Naive thymus-derived CD8-positive, alpha-beta T cell (primary cell): ENCODE measurements around the gene MED14. TPM values are rescaled to one million over a fixed set of nuclear protein-coding genes. Genes with fewer than 3 reads are reported as not detected.
A peak's percentile ranks its signal among the peaks of the same experiment; 100 is the strongest.

Experiments
- ATAC-seq, 2 donors: fragments of 150-1000 bp; cut with Tn5 transposase in 1 of 2; sonication (Bioruptor Pico), chemical (Tn5 transposase) in 1 of 2; 1 replicate in 1 of 2; 2 replicates in 1 of 2; pipeline ENCODE4 v1.10.0; 2021; ENCODE audit warnings: mild to moderate bottlenecking in 2 of 2, moderate library complexity in 2 of 2
- POLR2A ChIA-PET: fragments of 350-600 bp; sonication (Branson Sonifier 250); formaldehyde crosslinking; loops from one replicate; lab custom pipeline; 2021; ENCODE audit warnings: antibody characterized with exemption; lab: Charles Lee
- DNase-seq, 10 donors: peaks; one replicate each; pipeline versions ENCODE4 v3.0.0 to v3.0.0-alpha.2; 2020 to 2022
- H3K27ac Mint-ChIP-seq, 10 donors: one replicate each; pipeline ENCODE4 v1.8.0; 2020 to 2022; ENCODE audit warnings: mild to moderate bottlenecking in 10 of 10, mixed read lengths in 10 of 10, moderate library complexity in 4 of 10, inconsistent platforms in 1 of 10
- H3K27me3 Mint-ChIP-seq, 5 donors: one replicate each; pipeline ENCODE4 v1.8.0; 2021 to 2022; ENCODE audit warnings: mixed read lengths in 5 of 5
- H3K36me3 Mint-ChIP-seq, 3 donors: one replicate each; pipeline ENCODE4 v1.8.0; 2020 to 2022; ENCODE audit warnings: mixed read lengths in 3 of 3, mild to moderate bottlenecking in 2 of 3, inconsistent platforms in 1 of 3
- H3K4me1 Mint-ChIP-seq, 4 donors: one replicate each; pipeline ENCODE4 v1.8.0; 2021 to 2022; ENCODE audit warnings: mixed read lengths in 4 of 4
- H3K4me3 Mint-ChIP-seq, 10 donors: one replicate each; pipeline ENCODE4 v1.8.0; 2020 to 2022; ENCODE audit warnings: mild to moderate bottlenecking in 10 of 10, mixed read lengths in 10 of 10, moderate library complexity in 6 of 10, inconsistent platforms in 1 of 10
- H3K9me3 Mint-ChIP-seq, 9 donors: one replicate each; pipeline ENCODE4 v1.8.0; 2020 to 2022; ENCODE audit warnings: mixed read lengths in 9 of 9, mild to moderate bottlenecking in 3 of 9, inconsistent platforms in 1 of 9, moderate library complexity in 1 of 9
- polyA plus RNA-seq, 3 donors: library from polyadenylated mRNA; unstranded; fragments of 300-500 nt; fragmentation: Illumina TruSeq; gene quantifications; one replicate each; pipeline ENCODE4 v1.2.3, GENCODE V29; 2021
- total RNA-seq, 8 experiments: library from RNA in 2 of 8; stranded (reverse) in 2 of 8; gene quantifications; one replicate each; pipeline ENCODE4 v1.2.3 and lab custom pipeline; 2021 to 2026

Gene MED14
- total and polyA plus RNA-seq, 5 experiments from 2014 or later: 6.0 to 42.0 (median 11.7) TPM

- DNase-seq: no peak
- Mint-ChIP-seq H3K4me3 (no peak overlapping the region), H3K27me3 (no peaks in the 10 kb centered on the region), H3K9me3 (no peaks in the 10 kb centered on the region), H3K27ac (no peak overlapping the region), H3K36me3 (peaks cover 9 to 72% (median 10%) of the 10 kb centered on the region in 3 donors), H3K4me1 (peaks cover 9 to 21% (median 15%) of the 10 kb centered on the region in 4 donors)
- no peak for ATAC-seq
- POLR2A ChIA-PET: no interaction called here
Observed at GRCh38 chrX:40688929-40689328, 46.4 kb downstream of the MED14 start.

GRCh38 chrX:40687169-40687568, 48.2 kb downstream of the MED14 start:
- peaks cover 9 to 21% (median 15%) of the 10 kb centered on the region in 4 donors for H3K4me1 Mint-ChIP-seq
- ATAC-seq: no peak
- H3K9me3 Mint-ChIP-seq: no peaks in the 10 kb centered on the region
- no peak overlapping the region for H3K4me3 Mint-ChIP-seq
- DNase-seq: no peak
- H3K36me3 Mint-ChIP-seq: peaks cover 9 to 66% (median 10%) of the 10 kb centered on the region in 3 donors
- no peaks in the 10 kb centered on the region for H3K27me3 Mint-ChIP-seq
- POLR2A ChIA-PET: no interaction called here
- peak overlapping the region in 5 of 10 donors; percentile 6 to 64 (median 39) for H3K27ac Mint-ChIP-seq

GRCh38 chrX:40685362-40685918, 49.9 kb downstream of the MED14 start:
- Mint-ChIP-seq H3K27ac (peak overlapping the region in 4 of 10 donors; percentile 38 to 87 (median 69)), H3K4me3 (no peak overlapping the region), H3K36me3 (peaks cover 7 to 65% (median 10%) of the 10 kb centered on the region in 3 donors), H3K27me3 (no peaks in the 10 kb centered on the region), H3K4me1 (peaks cover 9 to 21% (median 15%) of the 10 kb centered on the region in 4 donors), H3K9me3 (no peaks in the 10 kb centered on the region)
- DNase-seq: no peak
- no peak for ATAC-seq
- POLR2A ChIA-PET: no interaction called here

GRCh38 chrX:40684092-40684491, 51.2 kb downstream of the MED14 start:
- no peaks in the 10 kb centered on the region for H3K27me3 Mint-ChIP-seq
- POLR2A ChIA-PET: no interaction called here
- H3K27ac Mint-ChIP-seq: peak overlapping the region in 4 of 10 donors; percentile 13 to 65 (median 35)
- no peaks in the 10 kb centered on the region for H3K9me3 Mint-ChIP-seq
- DNase-seq (no peak), ATAC-seq (no peak)
- H3K36me3 Mint-ChIP-seq: peaks cover 4 to 70% (median 19%) of the 10 kb centered on the region in 3 donors
- H3K4me3 Mint-ChIP-seq: no peak overlapping the region
- H3K4me1 Mint-ChIP-seq: peaks cover 9 to 21% (median 15%) of the 10 kb centered on the region in 4 donors

GRCh38 chrX:40683245-40683644, 52.1 kb downstream of the MED14 start:
- Mint-ChIP-seq H3K36me3 (peaks cover 4 to 71% (median 19%) of the 10 kb centered on the region in 3 donors), H3K4me1 (peaks cover 9 to 21% (median 16%) of the 10 kb centered on the region in 4 donors)

GRCh38 chrX:40671126-40671525, 64.2 kb downstream of the MED14 start:
- ATAC-seq (no peak), DNase-seq (no peak)
- Mint-ChIP-seq H3K4me1 (peaks cover 0 to 2% (median 0%) of the 10 kb centered on the region in 4 donors), H3K9me3 (no peaks in the 10 kb centered on the region), H3K36me3 (peaks cover 4 to 66% (median 12%) of the 10 kb centered on the region in 3 donors), H3K27me3 (no peaks in the 10 kb centered on the region), H3K4me3 (no peak overlapping the region), H3K27ac (no peak overlapping the region)
- POLR2A ChIA-PET: no interaction called here

More at GRCh38 chrX:40683245-40683644, 52.1 kb downstream of the MED14 start:
- Mint-ChIP-seq H3K27ac (peak overlapping the region in 2 of 10 donors; percentile 18 to 40), H3K9me3 (no peaks in the 10 kb centered on the region), H3K27me3 (no peaks in the 10 kb centered on the region), H3K4me3 (no peak overlapping the region)
- POLR2A ChIA-PET: no interaction called here
- DNase-seq (no peak), ATAC-seq (no peak)

- peaks cover 0 to 14% (median 5%) of the 10 kb centered on the region in 4 donors for H3K4me1 Mint-ChIP-seq
- ATAC-seq: no peak
- H3K9me3 Mint-ChIP-seq: no peaks in the 10 kb centered on the region
- no peak for DNase-seq
- no peaks in the 10 kb centered on the region for H3K27me3 Mint-ChIP-seq
- peak overlapping the region in 5 of 10 donors; percentile 13 to 72 (median 65) for H3K27ac Mint-ChIP-seq
- POLR2A ChIA-PET: interaction anchor here (1.1 kb wide), 1 partner anchor 71 kb away, joined by 3 read pairs; the partner anchor contains the start of gene MED14
- H3K36me3 Mint-ChIP-seq: peaks cover 4 to 71% (median 25%) of the 10 kb centered on the region in 3 donors
- H3K4me3 Mint-ChIP-seq: no peak overlapping the region
Observed at GRCh38 chrX:40663880-40664630, 71.3 kb downstream of the MED14 start.

GRCh38 chrX:40663078-40663740, 72.1 kb downstream of the MED14 start:
- ATAC-seq: no peak
- no peaks in the 10 kb centered on the region for H3K9me3 Mint-ChIP-seq
- H3K4me1 Mint-ChIP-seq: peaks cover 0 to 14% (median 5%) of the 10 kb centered on the region in 4 donors
- H3K27me3 Mint-ChIP-seq: no peaks in the 10 kb centered on the region
- H3K4me3 Mint-ChIP-seq: peak overlapping the region in 1 of 10 donors; percentile 14
- POLR2A ChIA-PET: interaction anchor here (1.1 kb wide), 1 partner anchor 72 kb away, joined by 3 read pairs; the partner anchor contains the start of gene MED14
- H3K36me3 Mint-ChIP-seq: peaks cover 4 to 71% (median 25%) of the 10 kb centered on the region in 3 donors
- H3K27ac Mint-ChIP-seq: peak overlapping the region; percentile 4 to 81 (median 56)
- DNase-seq: peak in 1 of 10 donors; percentile 24

- Mint-ChIP-seq H3K4me1 (peaks cover 0 to 14% (median 4%) of the 10 kb centered on the region in 4 donors), H3K9me3 (no peaks in the 10 kb centered on the region), H3K27ac (peak overlapping the region in 2 of 10 donors; percentile 27 to 85), H3K36me3 (peaks cover 2 to 66% (median 15%) of the 10 kb centered on the region in 3 donors), H3K4me3 (no peak overlapping the region), H3K27me3 (no peaks in the 10 kb centered on the region)
- POLR2A ChIA-PET: no interaction called here
- DNase-seq: no peak
- no peak for ATAC-seq
Observed at GRCh38 chrX:40661489-40661888, 73.9 kb downstream of the MED14 start.

- Mint-ChIP-seq H3K4me3 (no peak overlapping the region), H3K27ac (no peak overlapping the region), H3K27me3 (no peaks in the 10 kb centered on the region), H3K9me3 (no peaks in the 10 kb centered on the region), H3K36me3 (peaks cover 0 to 62% (median 8%) of the 10 kb centered on the region in 3 donors), H3K4me1 (peaks cover 0 to 14% (median 4%) of the 10 kb centered on the region in 4 donors)
- no peak for DNase-seq
- no peak for ATAC-seq
- POLR2A ChIA-PET: no interaction called here
Observed at GRCh38 chrX:40660381-40660780, 75.0 kb downstream of the MED14 start.

- DNase-seq (no peak), ATAC-seq (no peak)
- H3K27ac Mint-ChIP-seq: peak overlapping the region in 2 of 10 donors; percentile 22 to 76
- H3K4me3 Mint-ChIP-seq: no peak overlapping the region
- peaks cover 1 to 44% (median 4%) of the 10 kb centered on the region in 3 donors for H3K36me3 Mint-ChIP-seq
- H3K9me3 Mint-ChIP-seq: no peaks in the 10 kb centered on the region
- no peaks in the 10 kb centered on the region for H3K27me3 Mint-ChIP-seq
- POLR2A ChIA-PET: no interaction called here
- peaks cover 3 to 6% (median 4%) of the 10 kb centered on the region in 4 donors for H3K4me1 Mint-ChIP-seq
Observed at GRCh38 chrX:40653535-40653934, 81.8 kb downstream of the MED14 start.

- H3K27ac Mint-ChIP-seq: peak overlapping the region in 5 of 10 donors; percentile 32 to 79 (median 46)
- H3K27me3 Mint-ChIP-seq: no peaks in the 10 kb centered on the region
- POLR2A ChIA-PET: interaction anchor here (1.5 kb wide), 1 partner anchor 82 kb away, joined by 4 read pairs; the partner anchor contains the start of gene MED14
- no peak overlapping the region for H3K4me3 Mint-ChIP-seq
- ATAC-seq (no peak), DNase-seq (no peak)
- no peaks in the 10 kb centered on the region for H3K9me3 Mint-ChIP-seq
- peaks cover 1 to 44% (median 4%) of the 10 kb centered on the region in 3 donors for H3K36me3 Mint-ChIP-seq
- H3K4me1 Mint-ChIP-seq: peaks cover 3 to 8% (median 6%) of the 10 kb centered on the region in 4 donors
Observed at GRCh38 chrX:40652664-40653063, 82.7 kb downstream of the MED14 start.
